ENCODE results near the gene PPP1R36.

- TF ChIP-seq CTCF (IDR thresholded peaks at IDR 0.05): no peak
- no peak for TF ChIP-seq EP300 (IDR thresholded peaks at IDR 0.05)
Observed at GRCh38 chr14:64572386-64573104, 22.8 kb downstream of the PPP1R36 start.
